GM21723 (cell line): ENCODE data around the gene DPP9.

Source experiments
- ATAC-seq: cut with Tn5 transposase; IDR thresholded peaks from one replicate; pipeline ENCODE4 v1.9.1; 2021; ENCODE audit warnings: mild to moderate bottlenecking, moderate library complexity; ENCODE audit not compliant: unreplicated experiment

Gene DPP9

GRCh38 chr19:4636761-4637160 is 86.9 kb downstream of the DPP9 start:
- ATAC-seq = no peak

- no peak for ATAC-seq
Observed at GRCh38 chr19:4636151-4636717, 87.4 kb downstream of the DPP9 start.

GRCh38 chr19:4635754-4636116 is 87.9 kb downstream of the DPP9 start:
- no peak for ATAC-seq

- ATAC-seq = no peak
Observed at GRCh38 chr19:4633140-4633967, 90.3 kb downstream of the DPP9 start.
